Panc1 (cell line): ENCODE results near the gene BLNK. TPM values are rescaled to one million over a fixed set of nuclear protein-coding genes. Genes with fewer than 3 reads are reported as not detected.

Experiments
- ATAC-seq: fragments of 200-7000 bp; cut with Tn5 transposase; 2 replicates; pipeline ENCODE4 v1.9.1; 2020; ENCODE audit warnings: mild to moderate bottlenecking, moderate library complexity
- BruUV-seq: library from RNA; stranded (reverse); fragments of 400-500 nt; replicated peaks from 2 replicates; lab custom pipeline; 2021; lab: Mats Ljungman, UMichigan
- CTCF ChIA-PET: fragments of 300-600 bp; sonication (Branson Sonifier 250); formaldehyde crosslinking; loops from one replicate; lab custom pipeline; 2022; ENCODE audit warnings: antibody characterized with exemption; lab: Charles Lee
- POLR2A ChIA-PET: fragments of 300-600 bp; sonication (Branson Sonifier 250); formaldehyde crosslinking; loops from one replicate; lab custom pipeline; 2022; ENCODE audit warnings: antibody characterized with exemption; lab: Charles Lee
- DNase-seq: peaks from one replicate; pipeline ENCODE4 v3.0.0-alpha.2; 2010; ENCODE audit warnings: low read depth, low spot score
- H3K27ac ChIP-seq: 2 replicates; pipeline ENCODE4 v1.5.1; 2011; ENCODE audit warnings: mild to moderate bottlenecking, low read length, inconsistent platforms
- H3K27me3 ChIP-seq: fragments of 200-500 bp; sonication (Bioruptor generic); 2 replicates; pipeline ENCODE4 v1.6.0; 2014; ENCODE audit warnings: low read length, inconsistent platforms; ENCODE audit not compliant: control insufficient read depth, insufficient read depth
- H3K36me3 ChIP-seq: fragments of 200-500 bp; sonication (Bioruptor generic); 2 replicates; pipeline ENCODE4 v1.5.1; 2014; ENCODE audit warnings: inconsistent platforms, mild to moderate bottlenecking, low read length, moderate library complexity; ENCODE audit not compliant: control insufficient read depth, insufficient read depth
- H3K4me1 ChIP-seq: 2 replicates; pipeline ENCODE4 v1.5.1; 2011; ENCODE audit warnings: inconsistent platforms, mild to moderate bottlenecking, low read length, moderate library complexity; ENCODE audit not compliant: control insufficient read depth, insufficient read depth
- H3K4me3 ChIP-seq, 2 experiments: 2 replicates each; pipeline ENCODE4 v1.5.1; 2011 to 2012; ENCODE audit warnings: low read depth in 2 of 2, low read length in 2 of 2, mild to moderate bottlenecking in 2 of 2, inconsistent platforms in 1 of 2, moderate library complexity in 1 of 2
- H3K9me3 ChIP-seq: fragments of 200-500 bp; sonication (Bioruptor generic); 2 replicates; pipeline ENCODE4 v1.5.1; 2014; ENCODE audit warnings: low read depth, mild to moderate bottlenecking, inconsistent platforms, low read length, moderate library complexity; ENCODE audit not compliant: control insufficient read depth, insufficient read depth
- POLR2AphosphoS5 ChIP-seq: IDR thresholded peaks from 2 replicates; pipeline ENCODE4 v1.6.1; 2012; ENCODE audit warnings: mild to moderate bottlenecking, low read depth, low read length, moderate library complexity
- SIN3A ChIP-seq: IDR thresholded peaks from 2 replicates; pipeline ENCODE4 v1.6.1; 2012; ENCODE audit warnings: low read depth, mild to moderate bottlenecking, low read length, moderate library complexity, borderline replicate concordance; ENCODE audit not compliant: insufficient read depth
- TCF7L2 ChIP-seq: IDR thresholded peaks from 2 replicates; pipeline ENCODE4 v1.6.1; 2011; ENCODE audit warnings: mild to moderate bottlenecking, low read depth, low read length, inconsistent platforms
- in situ Hi-C: cut with HindIII; loops from 2 replicates; pipeline ENCODE4 v1.10.0; 2016; ENCODE audit warnings: low sequenced_read_pairs, low pct_unique_long_range_greater_than_20kb
- intact Hi-C: fragments of 100-400 bp; cut with micrococcal nuclease; formaldehyde crosslinking; loops from one replicate; pipeline ENCODE4 v1.10.0; 2022; ENCODE audit not compliant: unreplicated experiment
- total RNA-seq: library from RNA; stranded (reverse); gene quantifications from one replicate; pipeline ENCODE4 v1.2.1, GENCODE V29; 2021; ENCODE audit not compliant: unreplicated experiment
- TF ChIP-seq, protein P1 (sequence below): fragments of 450-650 bp; IDR thresholded peaks from 2 replicates; pipeline ENCODE4 v1.5.1; 2017; ENCODE audit warnings: mild to moderate bottlenecking
- TF ChIP-seq, protein P2 (sequence below), 2 experiments: IDR thresholded peaks; 2 replicates each; pipeline ENCODE4 v1.6.1; 2011 to 2012; ENCODE audit warnings: low read depth in 2 of 2, control low read depth in 1 of 2, low read length in 1 of 2, mild to moderate bottlenecking in 1 of 2, moderate library complexity in 1 of 2; ENCODE audit not compliant: insufficient read depth in 1 of 2

The BLNK gene
- total RNA-seq, 1 experiment from 2014 or later: 0.10 TPM

DNA sequence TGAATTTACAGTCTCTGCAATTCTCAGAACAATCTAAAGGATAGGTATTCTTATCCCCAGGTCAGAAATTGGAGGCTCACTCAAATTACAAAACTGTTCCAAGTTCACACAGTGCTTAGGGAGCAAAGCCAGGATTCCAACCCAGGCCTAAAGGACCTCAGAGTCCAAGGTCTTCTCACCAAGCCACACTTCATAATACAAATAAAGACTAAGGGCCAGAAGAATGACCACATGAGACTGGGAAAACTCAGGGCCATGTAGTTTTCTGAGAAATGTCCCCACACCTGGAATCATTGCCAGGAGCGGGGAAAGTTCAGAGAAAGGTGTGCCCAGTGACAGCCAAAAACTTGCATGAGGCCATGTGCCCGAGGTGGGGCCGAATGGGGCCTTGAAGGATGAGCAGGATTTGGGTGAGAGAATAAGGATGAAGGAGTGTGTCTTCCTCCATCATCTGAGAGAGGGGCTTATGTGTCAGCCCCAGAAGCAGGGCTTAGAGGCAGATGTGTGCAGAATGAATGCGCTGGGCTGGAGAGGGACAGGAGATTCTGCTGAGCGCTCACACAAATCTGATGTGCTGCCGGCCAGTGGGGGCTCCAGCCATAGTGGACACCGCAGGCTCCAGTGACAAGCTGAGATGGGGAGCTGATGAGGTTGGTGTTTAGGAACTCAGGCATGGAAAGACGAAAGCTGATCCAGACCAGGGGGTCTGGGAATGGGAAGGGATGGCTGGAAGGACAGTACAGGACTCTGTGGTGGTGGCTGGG is 35.9 kb downstream of the BLNK start:
- Histone ChIP-seq H3K27me3 (no peaks in the 10 kb centered on the region), H3K4me1 (no peaks in the 10 kb centered on the region), H3K27ac (no peak overlapping the region), H3K9me3 (no peaks in the 10 kb centered on the region), H3K36me3 (no peaks in the 10 kb centered on the region), H3K4me3 (no peak overlapping the region)
- ATAC-seq: no peak
- ChIA-PET CTCF (no interaction called here), POLR2A (no interaction called here)
- intact Hi-C loops (no loop called here), in situ Hi-C loops (no loop called here)
- no peak for DNase-seq
- no TSS peak for BruUV-seq
- TF ChIP-seq POLR2AphosphoS5: no peak
- TF ChIP-seq SIN3A: no peak
- TF ChIP-seq, protein P1, sequence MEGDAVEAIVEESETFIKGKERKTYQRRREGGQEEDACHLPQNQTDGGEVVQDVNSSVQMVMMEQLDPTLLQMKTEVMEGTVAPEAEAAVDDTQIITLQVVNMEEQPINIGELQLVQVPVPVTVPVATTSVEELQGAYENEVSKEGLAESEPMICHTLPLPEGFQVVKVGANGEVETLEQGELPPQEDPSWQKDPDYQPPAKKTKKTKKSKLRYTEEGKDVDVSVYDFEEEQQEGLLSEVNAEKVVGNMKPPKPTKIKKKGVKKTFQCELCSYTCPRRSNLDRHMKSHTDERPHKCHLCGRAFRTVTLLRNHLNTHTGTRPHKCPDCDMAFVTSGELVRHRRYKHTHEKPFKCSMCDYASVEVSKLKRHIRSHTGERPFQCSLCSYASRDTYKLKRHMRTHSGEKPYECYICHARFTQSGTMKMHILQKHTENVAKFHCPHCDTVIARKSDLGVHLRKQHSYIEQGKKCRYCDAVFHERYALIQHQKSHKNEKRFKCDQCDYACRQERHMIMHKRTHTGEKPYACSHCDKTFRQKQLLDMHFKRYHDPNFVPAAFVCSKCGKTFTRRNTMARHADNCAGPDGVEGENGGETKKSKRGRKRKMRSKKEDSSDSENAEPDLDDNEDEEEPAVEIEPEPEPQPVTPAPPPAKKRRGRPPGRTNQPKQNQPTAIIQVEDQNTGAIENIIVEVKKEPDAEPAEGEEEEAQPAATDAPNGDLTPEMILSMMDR: no peak
- TF ChIP-seq, protein P2, sequence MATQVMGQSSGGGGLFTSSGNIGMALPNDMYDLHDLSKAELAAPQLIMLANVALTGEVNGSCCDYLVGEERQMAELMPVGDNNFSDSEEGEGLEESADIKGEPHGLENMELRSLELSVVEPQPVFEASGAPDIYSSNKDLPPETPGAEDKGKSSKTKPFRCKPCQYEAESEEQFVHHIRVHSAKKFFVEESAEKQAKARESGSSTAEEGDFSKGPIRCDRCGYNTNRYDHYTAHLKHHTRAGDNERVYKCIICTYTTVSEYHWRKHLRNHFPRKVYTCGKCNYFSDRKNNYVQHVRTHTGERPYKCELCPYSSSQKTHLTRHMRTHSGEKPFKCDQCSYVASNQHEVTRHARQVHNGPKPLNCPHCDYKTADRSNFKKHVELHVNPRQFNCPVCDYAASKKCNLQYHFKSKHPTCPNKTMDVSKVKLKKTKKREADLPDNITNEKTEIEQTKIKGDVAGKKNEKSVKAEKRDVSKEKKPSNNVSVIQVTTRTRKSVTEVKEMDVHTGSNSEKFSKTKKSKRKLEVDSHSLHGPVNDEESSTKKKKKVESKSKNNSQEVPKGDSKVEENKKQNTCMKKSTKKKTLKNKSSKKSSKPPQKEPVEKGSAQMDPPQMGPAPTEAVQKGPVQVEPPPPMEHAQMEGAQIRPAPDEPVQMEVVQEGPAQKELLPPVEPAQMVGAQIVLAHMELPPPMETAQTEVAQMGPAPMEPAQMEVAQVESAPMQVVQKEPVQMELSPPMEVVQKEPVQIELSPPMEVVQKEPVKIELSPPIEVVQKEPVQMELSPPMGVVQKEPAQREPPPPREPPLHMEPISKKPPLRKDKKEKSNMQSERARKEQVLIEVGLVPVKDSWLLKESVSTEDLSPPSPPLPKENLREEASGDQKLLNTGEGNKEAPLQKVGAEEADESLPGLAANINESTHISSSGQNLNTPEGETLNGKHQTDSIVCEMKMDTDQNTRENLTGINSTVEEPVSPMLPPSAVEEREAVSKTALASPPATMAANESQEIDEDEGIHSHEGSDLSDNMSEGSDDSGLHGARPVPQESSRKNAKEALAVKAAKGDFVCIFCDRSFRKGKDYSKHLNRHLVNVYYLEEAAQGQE (IDR thresholded peaks at IDR 0.05; ENCODE audit: insufficient read depth in 1 of 2, low read depth in 2 of 2, low read length in 1 of 2): no peak
- TF ChIP-seq TCF7L2: no peak

DNA sequence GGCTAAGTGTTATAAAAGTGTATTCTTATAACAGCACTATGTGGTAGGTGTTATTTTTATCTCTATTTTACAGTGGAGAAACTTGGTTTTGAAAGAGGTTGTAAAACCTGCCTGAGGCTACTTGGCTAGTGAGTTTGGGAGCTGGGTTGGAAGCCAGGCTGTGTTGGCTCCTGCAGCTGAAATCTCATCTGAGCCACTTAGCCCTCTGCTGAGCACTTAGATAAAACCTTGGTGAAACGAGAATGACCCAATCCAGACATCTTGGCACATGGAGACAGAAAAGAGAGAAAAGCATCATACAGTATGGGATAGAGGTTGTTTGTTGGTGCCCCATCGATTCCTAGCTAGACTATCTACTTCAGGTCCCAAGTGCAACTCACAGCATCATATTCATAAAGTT is 37.4 kb downstream of the BLNK start:
- Histone ChIP-seq H3K27ac (no peak overlapping the region), H3K36me3 (no peaks in the 10 kb centered on the region), H3K9me3 (no peaks in the 10 kb centered on the region), H3K4me1 (no peaks in the 10 kb centered on the region), H3K27me3 (no peaks in the 10 kb centered on the region), H3K4me3 (no peak overlapping the region)
- ATAC-seq (no peak), DNase-seq (no peak)
- POLR2A ChIA-PET: no interaction called here
- in situ Hi-C loops (no loop called here), intact Hi-C loops (no loop called here)
- BruUV-seq: no TSS peak
- TF ChIP-seq TCF7L2: no peak
- no peak for TF ChIP-seq SIN3A
- TF ChIP-seq, protein P1: no peak
- no peak for TF ChIP-seq POLR2AphosphoS5
- TF ChIP-seq, protein P2 (IDR thresholded peaks at IDR 0.05; ENCODE audit: insufficient read depth in 1 of 2, low read depth in 2 of 2, low read length in 1 of 2): no peak
- CTCF ChIA-PET: no interaction called here
